Measurements from ENCODE around the gene TNP1.

Gene TNP1

DNA sequence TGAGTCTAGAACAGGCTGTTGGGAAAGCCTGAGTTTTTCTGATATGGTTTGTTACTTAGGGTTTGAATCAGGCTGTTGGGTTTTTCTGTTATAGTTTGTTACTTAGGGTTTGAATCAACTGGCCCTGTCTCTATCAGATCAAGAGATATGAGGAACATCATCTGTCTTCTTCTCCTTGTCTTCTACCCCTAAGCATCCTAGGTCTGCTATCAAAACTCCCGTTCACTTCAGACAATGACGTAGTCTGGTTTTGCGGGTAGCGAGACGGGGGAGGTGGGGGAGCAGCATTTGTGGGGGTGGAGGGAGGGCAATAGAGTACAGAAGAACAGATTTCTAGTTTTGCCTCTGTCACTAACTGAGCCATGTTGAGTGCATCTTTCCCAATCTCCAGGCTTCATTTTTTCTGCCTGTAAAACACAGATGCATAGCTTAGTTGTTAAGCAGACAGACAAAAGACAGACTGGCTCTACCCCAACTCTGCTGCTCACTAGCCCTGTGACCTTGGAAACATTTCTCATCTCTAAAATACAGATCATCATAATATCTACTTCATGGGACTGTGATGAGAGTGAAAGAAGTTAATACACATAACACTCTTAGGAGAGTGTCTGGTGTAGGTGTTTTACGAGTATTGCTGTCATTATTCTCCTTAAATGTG is 9.1 kb downstream of the TNP1 start:
- Mint-ChIP-seq H3K4me3 (no peak overlapping the region), H3K4me1 (ENCODE audit: low read depth in 2 of 2) (no peaks in the 10 kb centered on the region), H3K27ac (no peak overlapping the region), H3K36me3 (ENCODE audit: insufficient read depth) (no peaks in the 10 kb centered on the region), H3K27me3 (peaks cover 16 to 52% of the 10 kb centered on the region in 2 donors), H3K9me3 (no peaks in the 10 kb centered on the region)
- ATAC-seq (replicated peaks) (no peak), DNase-seq (no peak)

DNA sequence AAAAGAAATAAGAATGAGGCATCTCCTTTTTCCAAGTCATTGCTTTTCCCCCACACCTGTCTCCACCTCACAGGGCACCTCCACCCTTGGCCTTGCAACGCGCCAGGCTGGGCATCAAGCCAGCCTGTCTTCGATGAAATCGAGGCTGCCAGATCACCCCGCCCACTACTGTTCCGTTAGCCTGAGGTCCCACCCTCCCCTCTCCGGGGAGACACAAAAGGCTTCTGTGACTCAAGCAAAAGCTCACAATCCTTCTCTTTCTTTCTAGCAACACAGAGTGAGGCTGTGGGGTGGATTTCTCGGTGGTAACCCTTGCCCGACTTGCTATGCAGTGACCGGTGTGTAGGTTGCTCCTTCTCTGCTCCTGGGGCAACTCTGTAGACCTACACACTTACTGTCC is 9.9 kb downstream of the TNP1 start:
- H3K4me3 Mint-ChIP-seq = no peak overlapping the region
- no peaks in the 10 kb centered on the region for H3K4me1 Mint-ChIP-seq (ENCODE audit: low read depth in 2 of 2)
- no peak overlapping the region for H3K27ac Mint-ChIP-seq
- H3K27me3 Mint-ChIP-seq = peaks cover 16 to 45% of the 10 kb centered on the region in 2 donors
- no peak for ATAC-seq (replicated peaks)
- DNase-seq = no peak
- H3K36me3 Mint-ChIP-seq (ENCODE audit: insufficient read depth) = no peaks in the 10 kb centered on the region
- no peaks in the 10 kb centered on the region for H3K9me3 Mint-ChIP-seq

- peaks cover 22 to 31% of the 10 kb centered on the region in 2 donors for H3K27me3 Mint-ChIP-seq
- no peak for DNase-seq
- no peaks in the 10 kb centered on the region for H3K4me1 Mint-ChIP-seq (ENCODE audit: low read depth in 2 of 2)
- no peak overlapping the region for H3K27ac Mint-ChIP-seq
- H3K4me3 Mint-ChIP-seq = no peak overlapping the region
- H3K36me3 Mint-ChIP-seq (ENCODE audit: insufficient read depth) = no peaks in the 10 kb centered on the region
- ATAC-seq (replicated peaks) = no peak
- H3K9me3 Mint-ChIP-seq = peaks cover 0 to 3% of the 10 kb centered on the region in 2 donors
These were observed 14.4 kb downstream of the TNP1 start for GRCh38 chr2:216845426-216845825.

- H3K27me3 Mint-ChIP-seq = peaks cover 5 to 10% of the 10 kb centered on the region in 2 donors
- ATAC-seq (replicated peaks) (no peak), DNase-seq (no peak)
- H3K4me1 Mint-ChIP-seq (ENCODE audit: low read depth in 2 of 2) = no peaks in the 10 kb centered on the region
- H3K4me3 Mint-ChIP-seq = no peak overlapping the region
- H3K9me3 Mint-ChIP-seq = peaks cover 0 to 3% of the 10 kb centered on the region in 2 donors
- H3K27ac Mint-ChIP-seq = no peak overlapping the region
- no peaks in the 10 kb centered on the region for H3K36me3 Mint-ChIP-seq (ENCODE audit: insufficient read depth)
These were observed 17.2 kb downstream of the TNP1 start for GRCh38 chr2:216842636-216843035.

DNA sequence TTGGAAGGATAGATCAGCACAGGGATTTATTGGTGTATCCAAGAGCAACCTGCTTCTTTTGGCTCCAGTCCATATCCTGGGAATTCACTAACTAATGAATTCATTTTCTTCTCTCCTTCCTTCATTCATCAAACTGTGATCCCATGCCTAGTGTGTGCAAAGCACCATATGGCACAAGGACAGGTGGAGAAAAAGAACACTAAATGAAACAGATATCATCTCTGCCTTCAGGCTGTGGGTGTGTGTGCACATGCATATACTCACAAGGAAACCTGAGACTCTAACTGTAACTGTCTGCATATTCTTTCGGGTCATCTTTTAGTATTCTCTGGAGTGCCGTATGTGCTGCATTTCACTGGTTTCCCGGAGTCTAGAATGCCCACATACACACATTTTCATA is 20.2 kb downstream of the TNP1 start:
- DNase-seq (no peak), ATAC-seq (replicated peaks) (no peak)
- Mint-ChIP-seq H3K4me3 (no peak overlapping the region), H3K27me3 (peaks cover 5 to 18% of the 10 kb centered on the region in 2 donors), H3K36me3 (ENCODE audit: insufficient read depth) (no peaks in the 10 kb centered on the region), H3K9me3 (peaks cover 0 to under 1% of the 10 kb centered on the region in 2 donors), H3K27ac (no peak overlapping the region), H3K4me1 (ENCODE audit: low read depth in 2 of 2) (no peaks in the 10 kb centered on the region)

DNA sequence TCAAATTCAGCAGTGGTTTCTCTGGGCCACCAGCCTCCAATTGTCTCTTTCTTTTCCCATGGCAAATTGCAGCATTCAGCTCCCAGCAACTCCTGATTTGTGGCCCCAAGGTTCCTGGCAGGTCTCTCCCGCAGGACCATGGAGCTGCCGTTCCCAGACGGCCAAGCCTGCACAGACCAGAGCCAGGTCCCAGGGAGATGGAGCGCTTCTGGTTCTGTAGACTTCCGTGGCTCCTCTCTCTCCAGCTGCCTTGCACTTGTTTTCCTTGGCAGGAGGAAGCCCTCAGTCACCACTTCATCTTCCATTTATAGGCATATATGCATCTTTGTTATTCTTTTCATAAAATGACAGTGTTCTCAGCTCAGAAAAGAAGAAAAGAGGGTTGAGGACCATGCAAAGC is 21.7 kb downstream of the TNP1 start:
- ATAC-seq (replicated peaks) (no peak), DNase-seq (no peak)
- no peaks in the 10 kb centered on the region for H3K4me1 Mint-ChIP-seq (ENCODE audit: low read depth in 2 of 2)
- peaks cover 5 to 23% of the 10 kb centered on the region in 2 donors for H3K27me3 Mint-ChIP-seq
- no peaks in the 10 kb centered on the region for H3K9me3 Mint-ChIP-seq
- H3K27ac Mint-ChIP-seq = no peak overlapping the region
- no peak overlapping the region for H3K4me3 Mint-ChIP-seq
- no peaks in the 10 kb centered on the region for H3K36me3 Mint-ChIP-seq (ENCODE audit: insufficient read depth)

GRCh38 chr2:216837740-216838139 is 22.1 kb downstream of the TNP1 start:
- Mint-ChIP-seq H3K36me3 (ENCODE audit: insufficient read depth) (no peaks in the 10 kb centered on the region), H3K27me3 (peaks cover 5 to 23% of the 10 kb centered on the region in 2 donors), H3K27ac (no peak overlapping the region), H3K9me3 (no peaks in the 10 kb centered on the region), H3K4me3 (no peak overlapping the region), H3K4me1 (ENCODE audit: low read depth in 2 of 2) (no peaks in the 10 kb centered on the region)
- ATAC-seq (replicated peaks) (no peak), DNase-seq (no peak)

DNA sequence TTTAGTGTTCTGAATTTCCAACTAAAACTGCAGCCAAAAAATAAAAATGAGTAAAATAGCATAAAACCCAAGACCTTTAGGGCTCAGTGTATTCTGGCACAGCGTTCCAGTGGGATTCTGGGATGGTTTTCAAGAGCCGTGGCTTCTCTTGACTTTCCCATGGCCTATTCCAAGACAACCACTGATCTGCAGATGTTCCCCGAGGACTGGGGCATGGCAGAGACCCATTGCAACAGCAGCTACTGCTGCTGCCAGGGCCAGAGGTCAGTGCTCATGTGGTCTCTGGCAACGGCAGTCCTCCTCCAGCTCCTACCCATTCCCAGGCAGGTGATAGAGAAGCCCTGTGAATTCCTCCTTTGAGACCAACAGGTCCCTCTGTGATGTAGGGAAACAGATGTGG is 26.8 kb downstream of the TNP1 start:
- Mint-ChIP-seq H3K27me3 (peaks cover 6 to 39% of the 10 kb centered on the region in 2 donors), H3K4me1 (ENCODE audit: low read depth in 2 of 2) (no peaks in the 10 kb centered on the region), H3K27ac (no peak overlapping the region), H3K4me3 (no peak overlapping the region), H3K9me3 (no peaks in the 10 kb centered on the region), H3K36me3 (ENCODE audit: insufficient read depth) (no peaks in the 10 kb centered on the region)
- ATAC-seq (replicated peaks) (no peak), DNase-seq (no peak)

DNA sequence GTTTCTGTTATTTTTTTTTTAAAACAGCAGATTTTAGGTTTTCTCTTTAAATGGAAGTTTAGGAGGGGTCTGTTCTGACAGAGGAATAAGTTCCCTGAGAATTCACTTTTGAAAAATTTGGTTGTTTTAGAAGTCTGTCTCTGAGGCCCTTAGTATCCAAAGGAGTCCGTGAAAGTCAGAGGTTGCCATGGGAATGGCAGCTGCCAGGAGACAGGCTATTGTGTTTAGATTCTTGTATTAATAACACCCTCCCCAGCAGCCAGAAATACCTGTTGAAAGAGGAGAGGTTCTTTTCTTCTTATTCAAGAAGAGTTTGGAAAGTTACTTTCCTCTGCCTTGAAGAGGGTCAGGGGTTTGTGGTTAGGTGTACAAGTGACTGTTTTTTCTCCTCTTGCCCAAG is 29.5 kb downstream of the TNP1 start:
- ATAC-seq (replicated peaks) (no peak), DNase-seq (no peak)
- Mint-ChIP-seq H3K27me3 (peaks cover 6 to 25% of the 10 kb centered on the region in 2 donors), H3K9me3 (no peaks in the 10 kb centered on the region), H3K36me3 (ENCODE audit: insufficient read depth) (no peaks in the 10 kb centered on the region), H3K27ac (no peak overlapping the region), H3K4me1 (ENCODE audit: low read depth in 2 of 2) (no peaks in the 10 kb centered on the region), H3K4me3 (no peak overlapping the region)

DNA sequence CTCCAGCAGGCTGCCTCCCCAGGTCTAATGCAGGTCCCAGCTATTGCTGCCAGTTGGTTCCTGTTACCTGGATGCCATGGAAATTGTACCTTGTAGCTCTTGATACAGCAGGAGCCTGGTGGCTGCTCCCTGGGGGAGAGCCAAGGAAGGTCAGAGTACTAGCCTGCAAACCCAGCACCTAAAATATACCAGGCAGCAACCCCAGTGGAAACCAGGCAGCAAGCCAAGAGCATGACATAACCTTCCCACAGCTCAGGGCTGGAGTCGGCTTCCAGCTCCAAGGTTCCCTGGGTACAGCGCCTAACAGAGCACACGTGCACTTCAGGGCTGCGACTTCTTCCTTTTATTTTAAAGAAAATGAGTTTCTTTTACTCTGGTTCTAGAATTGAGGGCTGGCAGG is 30.3 kb downstream of the TNP1 start:
- Mint-ChIP-seq H3K4me3 (no peak overlapping the region), H3K9me3 (no peaks in the 10 kb centered on the region), H3K27ac (no peak overlapping the region), H3K27me3 (peaks cover 6 to 23% of the 10 kb centered on the region in 2 donors), H3K36me3 (ENCODE audit: insufficient read depth) (no peaks in the 10 kb centered on the region), H3K4me1 (ENCODE audit: low read depth in 2 of 2) (no peaks in the 10 kb centered on the region)
- ATAC-seq (replicated peaks) (no peak), DNase-seq (no peak)

DNA sequence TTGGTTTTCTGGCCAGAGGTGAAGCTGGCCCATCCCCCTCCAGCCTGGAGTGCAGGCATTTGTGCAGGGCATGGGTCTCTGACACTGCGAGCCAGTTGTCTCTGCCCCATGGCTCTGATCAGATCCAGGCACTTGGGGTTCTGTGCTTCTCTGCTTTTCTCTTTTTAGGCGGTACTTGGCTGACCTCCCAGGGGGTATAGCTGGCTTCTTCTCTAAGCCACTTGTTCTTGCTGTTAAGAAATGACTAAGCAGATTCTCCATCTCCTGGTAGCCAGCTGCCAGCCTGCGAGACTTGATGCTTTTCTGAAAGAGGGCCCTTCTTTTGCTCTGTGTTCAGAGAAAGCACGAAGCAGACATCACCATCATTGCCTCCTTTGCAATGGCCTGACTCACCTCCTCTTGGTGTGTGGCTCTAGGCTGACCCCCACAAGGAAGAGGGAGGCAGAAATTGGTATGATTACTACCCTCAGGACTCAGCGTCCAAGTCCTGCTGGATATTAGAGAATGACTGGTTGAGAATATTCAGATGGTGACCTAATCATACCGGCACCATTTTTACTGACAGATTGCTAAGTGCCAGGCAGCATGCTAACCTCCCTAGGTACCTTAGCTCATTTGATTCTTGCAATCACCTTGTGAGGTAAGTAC is 32.7 kb downstream of the TNP1 start:
- Mint-ChIP-seq H3K4me3 (no peak overlapping the region), H3K36me3 (ENCODE audit: insufficient read depth) (no peaks in the 10 kb centered on the region), H3K27ac (no peak overlapping the region), H3K9me3 (no peaks in the 10 kb centered on the region), H3K4me1 (ENCODE audit: low read depth in 2 of 2) (no peaks in the 10 kb centered on the region), H3K27me3 (peaks cover 6 to 20% of the 10 kb centered on the region in 2 donors)
- no peak for ATAC-seq (replicated peaks)
- DNase-seq = no peak

DNA sequence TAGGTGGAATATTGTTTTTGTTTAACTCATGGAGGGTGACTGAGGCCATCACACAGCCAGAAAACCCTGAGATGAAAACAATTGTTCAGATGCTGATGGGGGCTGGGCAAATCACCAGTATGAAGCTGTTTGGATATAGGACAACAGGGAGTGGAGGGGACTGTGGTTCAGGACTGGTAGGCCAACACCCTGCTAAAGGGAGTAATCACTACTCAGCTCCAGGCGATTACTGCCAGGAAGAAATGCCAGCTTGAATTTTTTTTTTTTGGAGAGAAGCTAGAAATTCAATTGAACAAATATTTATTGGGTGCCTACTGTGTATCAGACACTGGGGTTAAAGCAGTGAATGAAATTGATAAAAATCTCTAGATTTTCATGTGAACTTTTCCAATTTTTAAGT is 37.4 kb downstream of the TNP1 start:
- peaks cover 0 to 14% of the 10 kb centered on the region in 2 donors for H3K27me3 Mint-ChIP-seq
- ATAC-seq (replicated peaks) (no peak), DNase-seq (no peak)
- H3K4me3 Mint-ChIP-seq = no peak overlapping the region
- H3K27ac Mint-ChIP-seq = no peak overlapping the region
- no peaks in the 10 kb centered on the region for H3K4me1 Mint-ChIP-seq (ENCODE audit: low read depth in 2 of 2)
- no peaks in the 10 kb centered on the region for H3K36me3 Mint-ChIP-seq (ENCODE audit: insufficient read depth)
- peaks cover 2 to 6% of the 10 kb centered on the region in 2 donors for H3K9me3 Mint-ChIP-seq

GRCh38 chr2:216820709-216821108 is 39.2 kb downstream of the TNP1 start:
- ATAC-seq (replicated peaks) = no peak
- Mint-ChIP-seq H3K27ac (no peak overlapping the region), H3K4me1 (ENCODE audit: low read depth in 2 of 2) (no peaks in the 10 kb centered on the region), H3K4me3 (no peak overlapping the region), H3K9me3 (peaks cover 2 to 6% of the 10 kb centered on the region in 2 donors), H3K27me3 (peaks cover 0 to 14% of the 10 kb centered on the region in 2 donors), H3K36me3 (ENCODE audit: insufficient read depth) (no peaks in the 10 kb centered on the region)
- DNase-seq = no peak

- no peaks in the 10 kb centered on the region for H3K4me1 Mint-ChIP-seq (ENCODE audit: low read depth in 2 of 2)
- DNase-seq (no peak), ATAC-seq (replicated peaks) (no peak)
- H3K36me3 Mint-ChIP-seq (ENCODE audit: insufficient read depth) = no peaks in the 10 kb centered on the region
- no peak overlapping the region for H3K4me3 Mint-ChIP-seq
- peaks cover 0 to 14% of the 10 kb centered on the region in 2 donors for H3K27me3 Mint-ChIP-seq
- H3K27ac Mint-ChIP-seq = no peak overlapping the region
- peaks cover 2 to 6% of the 10 kb centered on the region in 2 donors for H3K9me3 Mint-ChIP-seq
These were observed 40.1 kb downstream of the TNP1 start for GRCh38 chr2:216819766-216820165.
